PC-9 (cell line): ENCODE measurements around the gene LGI4.

Experiments used
- CTCF ChIP-seq: fragments of 200-600 bp; sonication (generic); conservative IDR thresholded peaks from 2 replicates; pipeline ENCODE4 v1.6.1; 2017; ENCODE audit warnings: mixed run types, antibody characterized with exemption, mild to moderate bottlenecking, moderate library complexity
- EZH2 ChIP-seq: fragments of 200-600 bp; sonication (generic); IDR thresholded peaks from 2 replicates; pipeline ENCODE4 v1.8.0; 2017; ENCODE audit warnings: antibody characterized with exemption, low read depth

- TF ChIP-seq CTCF = no peak
- TF ChIP-seq EZH2 = no peak
These were observed 35.7 kb upstream of the LGI4 start for GRCh38 chr19:35170359-35171061.
